DOHH2 (cell line): Measurements from ENCODE around the gene TPMT.

Experiments
- EZH2phosphoT487 ChIP-seq: fragments of 200-600 bp; sonication (generic); IDR thresholded peaks from 2 replicates; pipeline ENCODE4 v1.6.1; 2017; ENCODE audit warnings: borderline replicate concordance, mild to moderate bottlenecking, antibody characterized with exemption, low read length, moderate library complexity, mixed read lengths
- TF ChIP-seq, protein P1 (sequence below): fragments of 200-600 bp; sonication (generic); IDR thresholded peaks from one replicate; pipeline ENCODE4 v1.5.1; 2014; ENCODE audit warnings: antibody characterized with exemption, mild to moderate bottlenecking, low read depth, low read length; ENCODE audit not compliant: poor library complexity, severe bottlenecking

DNA sequence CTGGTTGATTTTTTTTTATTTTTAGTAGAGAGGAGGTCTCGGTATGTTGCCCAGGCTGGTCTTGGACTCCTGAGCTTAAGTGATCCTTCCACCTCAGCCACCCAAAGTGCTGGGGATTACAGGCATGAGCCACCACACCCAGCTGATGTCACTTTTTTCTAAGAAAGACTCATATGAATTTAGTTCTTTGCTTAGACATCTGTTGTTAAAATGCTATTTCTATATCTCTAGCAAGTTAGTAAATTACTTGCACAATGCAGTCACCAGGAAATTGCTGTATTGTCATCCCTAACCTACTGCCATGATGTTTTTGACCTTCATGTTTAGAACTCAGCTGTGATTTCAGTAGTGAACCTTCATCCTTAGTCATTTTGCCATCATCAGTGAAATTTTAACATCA lies 6.0 kb upstream of the TPMT start:
- TF ChIP-seq, protein P1, sequence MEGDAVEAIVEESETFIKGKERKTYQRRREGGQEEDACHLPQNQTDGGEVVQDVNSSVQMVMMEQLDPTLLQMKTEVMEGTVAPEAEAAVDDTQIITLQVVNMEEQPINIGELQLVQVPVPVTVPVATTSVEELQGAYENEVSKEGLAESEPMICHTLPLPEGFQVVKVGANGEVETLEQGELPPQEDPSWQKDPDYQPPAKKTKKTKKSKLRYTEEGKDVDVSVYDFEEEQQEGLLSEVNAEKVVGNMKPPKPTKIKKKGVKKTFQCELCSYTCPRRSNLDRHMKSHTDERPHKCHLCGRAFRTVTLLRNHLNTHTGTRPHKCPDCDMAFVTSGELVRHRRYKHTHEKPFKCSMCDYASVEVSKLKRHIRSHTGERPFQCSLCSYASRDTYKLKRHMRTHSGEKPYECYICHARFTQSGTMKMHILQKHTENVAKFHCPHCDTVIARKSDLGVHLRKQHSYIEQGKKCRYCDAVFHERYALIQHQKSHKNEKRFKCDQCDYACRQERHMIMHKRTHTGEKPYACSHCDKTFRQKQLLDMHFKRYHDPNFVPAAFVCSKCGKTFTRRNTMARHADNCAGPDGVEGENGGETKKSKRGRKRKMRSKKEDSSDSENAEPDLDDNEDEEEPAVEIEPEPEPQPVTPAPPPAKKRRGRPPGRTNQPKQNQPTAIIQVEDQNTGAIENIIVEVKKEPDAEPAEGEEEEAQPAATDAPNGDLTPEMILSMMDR, result no peak
- no peak for TF ChIP-seq EZH2phosphoT487
